ENCODE data around the gene STAT5A. TPM values are rescaled to one million over a fixed set of nuclear protein-coding genes. Genes with fewer than 3 reads are reported as not detected.
A peak's percentile ranks its signal among the peaks of the same experiment; 100 is the strongest.

Gene STAT5A
- total and polyA plus RNA-seq, 9 of the 15 experiments (the other 6 are each of a cell fraction or from before 2014, with no cell fraction given), result 79.9 to 415 (median 196) TPM

DNA sequence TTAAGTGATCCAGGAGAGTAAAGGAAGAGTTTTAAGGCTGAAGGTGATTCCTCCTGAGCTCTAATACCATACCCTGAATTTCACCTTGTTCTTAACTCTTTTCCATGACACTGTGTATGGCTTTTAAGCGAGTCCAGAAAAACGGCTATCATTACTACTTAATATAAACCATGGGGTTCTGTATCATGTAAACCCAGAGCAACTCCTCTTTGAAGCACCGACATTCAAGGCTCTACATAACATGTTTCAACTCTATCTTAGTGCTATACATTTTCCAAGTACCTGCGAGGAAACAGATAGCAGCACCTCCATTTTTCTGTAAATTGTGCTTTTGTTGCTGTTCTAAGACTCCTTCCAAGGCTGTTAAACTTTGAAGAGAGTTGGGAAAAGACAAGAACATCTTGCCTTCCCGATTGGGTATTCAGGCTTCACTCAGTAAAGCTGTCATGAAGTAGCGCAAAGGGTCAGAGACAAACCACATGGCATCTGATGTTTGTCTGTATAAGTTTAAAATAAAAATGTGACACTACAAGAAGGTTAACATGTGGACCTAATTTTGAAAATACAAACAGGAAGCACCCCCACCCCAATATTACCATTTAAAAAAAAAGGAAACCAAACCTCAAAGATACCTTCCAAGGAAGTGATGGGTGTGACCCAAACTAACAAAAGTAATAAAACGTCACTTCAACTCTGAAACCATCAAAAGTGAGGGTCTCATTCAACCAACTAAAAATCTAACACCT, 16.0 kb upstream of the STAT5A start (continued):
- TF ChIP-seq, protein P1, sequence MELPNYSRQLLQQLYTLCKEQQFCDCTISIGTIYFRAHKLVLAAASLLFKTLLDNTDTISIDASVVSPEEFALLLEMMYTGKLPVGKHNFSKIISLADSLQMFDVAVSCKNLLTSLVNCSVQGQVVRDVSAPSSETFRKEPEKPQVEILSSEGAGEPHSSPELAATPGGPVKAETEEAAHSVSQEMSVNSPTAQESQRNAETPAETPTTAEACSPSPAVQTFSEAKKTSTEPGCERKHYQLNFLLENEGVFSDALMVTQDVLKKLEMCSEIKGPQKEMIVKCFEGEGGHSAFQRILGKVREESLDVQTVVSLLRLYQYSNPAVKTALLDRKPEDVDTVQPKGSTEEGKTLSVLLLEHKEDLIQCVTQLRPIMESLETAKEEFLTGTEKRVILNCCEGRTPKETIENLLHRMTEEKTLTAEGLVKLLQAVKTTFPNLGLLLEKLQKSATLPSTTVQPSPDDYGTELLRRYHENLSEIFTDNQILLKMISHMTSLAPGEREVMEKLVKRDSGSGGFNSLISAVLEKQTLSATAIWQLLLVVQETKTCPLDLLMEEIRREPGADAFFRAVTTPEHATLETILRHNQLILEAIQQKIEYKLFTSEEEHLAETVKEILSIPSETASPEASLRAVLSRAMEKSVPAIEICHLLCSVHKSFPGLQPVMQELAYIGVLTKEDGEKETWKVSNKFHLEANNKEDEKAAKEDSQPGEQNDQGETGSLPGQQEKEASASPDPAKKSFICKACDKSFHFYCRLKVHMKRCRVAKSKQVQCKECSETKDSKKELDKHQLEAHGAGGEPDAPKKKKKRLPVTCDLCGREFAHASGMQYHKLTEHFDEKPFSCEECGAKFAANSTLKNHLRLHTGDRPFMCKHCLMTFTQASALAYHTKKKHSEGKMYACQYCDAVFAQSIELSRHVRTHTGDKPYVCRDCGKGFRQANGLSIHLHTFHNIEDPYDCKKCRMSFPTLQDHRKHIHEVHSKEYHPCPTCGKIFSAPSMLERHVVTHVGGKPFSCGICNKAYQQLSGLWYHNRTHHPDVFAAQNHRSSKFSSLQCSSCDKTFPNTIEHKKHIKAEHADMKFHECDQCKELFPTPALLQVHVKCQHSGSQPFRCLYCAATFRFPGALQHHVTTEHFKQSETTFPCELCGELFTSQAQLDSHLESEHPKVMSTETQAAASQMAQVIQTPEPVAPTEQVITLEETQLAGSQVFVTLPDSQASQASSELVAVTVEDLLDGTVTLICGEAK (IDR thresholded peaks at IDR 0.05), result no peak
- TF ChIP-seq, protein P1 (CRISPR knock-in tag; IDR thresholded peaks at IDR 0.05), result no peak
- no peak for TF ChIP-seq TGIF2 (CRISPR knock-in tag; IDR thresholded peaks at IDR 0.05)
- 0 out of 2 replicates have a peak, but pooled peaks have one; percentile 8 for TF ChIP-seq POLR2G (IDR thresholded peaks at IDR 0.05; ENCODE audit: low read depth, low read length)
- 0 out of 4 replicates have a peak, but pooled peaks of 1 of the 2 experiments have one; percentile 42 for TF ChIP-seq HDAC1 (IDR thresholded peaks at IDR 0.05)
- 0 out of 2 replicates have a peak, but pooled peaks have one; percentile 28 for TF ChIP-seq TCF7 (IDR thresholded peaks at IDR 0.05; ENCODE audit: borderline replicate concordance)
- no peak for TF ChIP-seq EHMT2 (IDR thresholded peaks at IDR 0.05)
- TF ChIP-seq ZNF644 (tag; IDR thresholded peaks at IDR 0.05; ENCODE audit: low read depth), result 0 out of 2 replicates have a peak, but pooled peaks have one; percentile 13
- peak in 1 of 2 experiments; percentile 27 for TF ChIP-seq AFF1 (IDR thresholded peaks at IDR 0.05; ENCODE audit: low read depth in 1 of 2, partially characterized antibody in 2 of 2)
- peak; percentile 1 for TF ChIP-seq TAF1 (IDR thresholded peaks at IDR 0.05; ENCODE audit: control insufficient read depth, extremely low read depth, insufficient read depth, low read length, severe bottlenecking)
- TF ChIP-seq, protein P2, sequence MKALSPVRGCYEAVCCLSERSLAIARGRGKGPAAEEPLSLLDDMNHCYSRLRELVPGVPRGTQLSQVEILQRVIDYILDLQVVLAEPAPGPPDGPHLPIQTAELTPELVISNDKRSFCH (CRISPR knock-in tag; IDR thresholded peaks at IDR 0.05), result no peak
- TF ChIP-seq, protein P2 (tag; IDR thresholded peaks at IDR 0.05), result no peak

Measured in K562 (cell line).